Liver (tissue), 3 donors: ENCODE measurements around the gene ACVR1.

Experiments
- ATF3 ChIP-seq: IDR thresholded peaks from 2 replicates; pipeline ENCODE4 v1.6.1; 2016; ENCODE audit warnings: antibody characterized with exemption
- EGR1 ChIP-seq, 2 donors: IDR thresholded peaks; 2 replicates each; pipeline ENCODE4 v1.6.1; 2016 to 2018; ENCODE audit warnings: antibody characterized with exemption in 2 of 2, low read depth in 2 of 2
- FOXA1 ChIP-seq: IDR thresholded peaks from 2 replicates; pipeline ENCODE4 v1.6.1; 2016; ENCODE audit warnings: antibody characterized with exemption
- GABPA ChIP-seq, 2 donors: IDR thresholded peaks in 1 of 2; conservative IDR thresholded peaks in 1 of 2; 2 replicates each; pipeline ENCODE4 v1.6.1; 2016; ENCODE audit warnings: antibody characterized with exemption in 2 of 2, mild to moderate bottlenecking in 1 of 2, moderate library complexity in 1 of 2
- HNF4G ChIP-seq: IDR thresholded peaks from 2 replicates; pipeline ENCODE4 v1.6.1; 2016; ENCODE audit warnings: antibody characterized with exemption
- JUND ChIP-seq, 2 donors: IDR thresholded peaks; 2 replicates each; pipeline ENCODE4 v1.6.1; 2016; ENCODE audit warnings: antibody characterized with exemption in 2 of 2
- MAX ChIP-seq: IDR thresholded peaks from 2 replicates; pipeline ENCODE4 v1.6.1; 2016; ENCODE audit warnings: antibody characterized with exemption
- RAD21 ChIP-seq, 2 donors: IDR thresholded peaks; 2 replicates each; pipeline ENCODE4 v1.6.1; 2016; ENCODE audit warnings: antibody characterized with exemption in 2 of 2, mild to moderate bottlenecking in 2 of 2
- REST ChIP-seq: IDR thresholded peaks from 2 replicates; pipeline ENCODE4 v1.6.1; 2016; ENCODE audit warnings: antibody characterized with exemption, mild to moderate bottlenecking
- SP1 ChIP-seq: IDR thresholded peaks from 2 replicates; pipeline ENCODE4 v1.6.1; 2018; ENCODE audit warnings: antibody characterized with exemption, mild to moderate bottlenecking
- ZBTB33 ChIP-seq: IDR thresholded peaks from 2 replicates; pipeline ENCODE4 v1.6.1; 2016; ENCODE audit warnings: antibody characterized with exemption
- TF ChIP-seq, protein P1 (sequence below): fragments of 150-350 bp; IDR thresholded peaks from 2 replicates; pipeline ENCODE4 v1.5.1; 2017; ENCODE audit warnings: improper control_type of control experiment, low read depth, low read length; ENCODE audit not compliant: missing input control
- donor health status: healthy.
- donor health status: healthy.

DNA sequence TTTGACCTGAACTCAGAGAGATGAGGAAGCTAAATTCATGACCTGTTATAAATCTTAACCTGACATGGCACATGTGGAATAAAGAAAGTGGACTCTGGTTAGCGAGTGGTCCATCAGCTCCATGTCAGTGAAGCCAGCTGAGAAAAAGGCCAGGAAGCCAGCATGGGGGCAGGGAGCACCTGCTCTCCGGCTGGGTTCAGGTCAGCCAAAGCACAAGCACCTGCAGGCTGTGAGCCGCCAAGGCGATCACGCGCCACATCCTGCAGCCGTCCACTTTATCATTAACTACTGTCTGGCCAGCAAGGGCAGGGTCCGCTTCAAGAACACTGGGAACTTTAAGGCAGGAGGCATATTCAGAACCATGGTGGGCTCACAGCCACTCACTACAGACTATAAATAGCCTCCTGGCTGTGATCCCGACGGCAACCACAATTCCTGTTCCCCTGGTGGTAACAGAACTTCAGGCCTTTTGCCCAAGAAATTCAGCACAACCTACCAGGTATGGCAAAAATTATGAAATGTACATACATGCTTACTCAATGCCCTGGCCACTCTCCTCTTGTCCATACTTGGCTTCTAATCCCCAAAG is 35.5 kb downstream of the ACVR1 start:
- TF ChIP-seq, protein P1, sequence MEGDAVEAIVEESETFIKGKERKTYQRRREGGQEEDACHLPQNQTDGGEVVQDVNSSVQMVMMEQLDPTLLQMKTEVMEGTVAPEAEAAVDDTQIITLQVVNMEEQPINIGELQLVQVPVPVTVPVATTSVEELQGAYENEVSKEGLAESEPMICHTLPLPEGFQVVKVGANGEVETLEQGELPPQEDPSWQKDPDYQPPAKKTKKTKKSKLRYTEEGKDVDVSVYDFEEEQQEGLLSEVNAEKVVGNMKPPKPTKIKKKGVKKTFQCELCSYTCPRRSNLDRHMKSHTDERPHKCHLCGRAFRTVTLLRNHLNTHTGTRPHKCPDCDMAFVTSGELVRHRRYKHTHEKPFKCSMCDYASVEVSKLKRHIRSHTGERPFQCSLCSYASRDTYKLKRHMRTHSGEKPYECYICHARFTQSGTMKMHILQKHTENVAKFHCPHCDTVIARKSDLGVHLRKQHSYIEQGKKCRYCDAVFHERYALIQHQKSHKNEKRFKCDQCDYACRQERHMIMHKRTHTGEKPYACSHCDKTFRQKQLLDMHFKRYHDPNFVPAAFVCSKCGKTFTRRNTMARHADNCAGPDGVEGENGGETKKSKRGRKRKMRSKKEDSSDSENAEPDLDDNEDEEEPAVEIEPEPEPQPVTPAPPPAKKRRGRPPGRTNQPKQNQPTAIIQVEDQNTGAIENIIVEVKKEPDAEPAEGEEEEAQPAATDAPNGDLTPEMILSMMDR: peak; percentile 38
- TF ChIP-seq ZBTB33 (peak; percentile 68), ATF3 (peak; percentile 45), HNF4G (peak; percentile 87), REST (peak; percentile 57), JUND (IDR thresholded peaks at IDR 0.05) (peak; percentile 58 to 78), RAD21 (IDR thresholded peaks at IDR 0.05) (peak in 1 of 2 donors; percentile 64), MAX (peak; percentile 91), FOXA1 (no peak), EGR1 (IDR thresholded peaks at IDR 0.05; ENCODE audit: low read depth in 2 of 2) (peak; percentile 30 to 66), SP1 (peak; percentile 95), GABPA (IDR thresholded peaks at IDR 0.05 in 1 of 2, conservative IDR thresholded peaks at IDR 0.05 in 1 of 2) (peak in 1 of 2 donors; percentile 49)
